ENCODE measurements around the gene TMEM125.

GRCh38 chr1:43305461-43305860, 35.7 kb downstream of the TMEM125 start:
- TF ChIP-seq TCF7L2 (IDR thresholded peaks at IDR 0.05; ENCODE audit: low read depth, low read length) (no peak), CTCF (IDR thresholded peaks at IDR 0.05 in 2 of 3, conservative IDR thresholded peaks at IDR 0.05 in 1 of 3; ENCODE audit: insufficient read depth in 2 of 3, low read depth in 1 of 3, low read length in 3 of 3) (no peak), PHTF2 (CRISPR knock-in tag; IDR thresholded peaks at IDR 0.05) (no peak), TEAD2 (tag; IDR thresholded peaks at IDR 0.05) (no peak), RAD21 (CRISPR knock-in tag; conservative IDR thresholded peaks at IDR 0.05 in 1 of 2, IDR thresholded peaks at IDR 0.05 in 1 of 2) (no peak), NCOR1 (IDR thresholded peaks at IDR 0.05) (no peak)
